Measurements from ENCODE around the gene COMMD7.
"Not testable (repeated sequence)": the region's sequence is repeated elsewhere in the genome, so short reads cannot be mapped to it uniquely, and the experiment has no call there.

COMMD7 gene

DNA sequence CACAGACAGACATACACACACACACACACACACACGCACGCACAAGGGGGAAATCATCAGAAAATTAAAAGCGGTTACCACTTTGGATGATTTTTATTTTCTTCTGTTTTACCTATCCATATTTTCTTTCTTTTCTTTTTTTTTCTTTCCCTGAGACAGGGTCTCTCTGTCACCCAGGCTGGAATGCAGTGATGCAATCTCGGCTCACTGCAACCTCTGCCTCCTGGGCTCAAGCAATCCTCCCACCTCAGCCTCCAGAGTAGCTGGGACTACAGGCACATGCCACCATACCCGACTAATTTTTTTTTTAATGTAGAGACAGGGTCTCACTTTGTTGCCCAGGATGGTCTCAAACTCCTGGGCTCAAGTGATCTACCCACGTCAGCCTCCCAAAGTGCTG lies 14.8 kb downstream of the COMMD7 start:
- DNase-seq (ENCODE audit: low read depth) = not testable (repeated sequence)

DNA sequence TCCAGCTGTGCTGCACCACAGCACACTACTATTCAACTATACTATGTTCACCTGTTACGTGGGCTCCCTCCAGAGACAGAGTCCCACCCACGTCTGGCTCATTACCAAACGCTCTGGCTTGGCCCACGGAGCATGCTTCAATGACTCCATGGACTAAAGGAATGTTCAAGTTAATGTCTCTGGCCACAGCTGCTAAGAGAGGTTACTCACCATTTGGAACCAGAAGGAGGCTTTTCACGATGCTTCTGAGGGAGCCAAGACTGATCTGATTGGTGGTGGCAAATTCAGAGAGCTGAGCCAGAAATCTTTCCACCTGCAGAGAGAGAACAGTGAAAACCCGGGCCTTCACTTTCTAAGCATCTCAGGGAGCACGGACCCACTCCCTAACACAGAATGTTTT lies 15.6 kb downstream of the COMMD7 start:
- DNase-seq (ENCODE audit: low read depth) = peak; percentile 82

DNA sequence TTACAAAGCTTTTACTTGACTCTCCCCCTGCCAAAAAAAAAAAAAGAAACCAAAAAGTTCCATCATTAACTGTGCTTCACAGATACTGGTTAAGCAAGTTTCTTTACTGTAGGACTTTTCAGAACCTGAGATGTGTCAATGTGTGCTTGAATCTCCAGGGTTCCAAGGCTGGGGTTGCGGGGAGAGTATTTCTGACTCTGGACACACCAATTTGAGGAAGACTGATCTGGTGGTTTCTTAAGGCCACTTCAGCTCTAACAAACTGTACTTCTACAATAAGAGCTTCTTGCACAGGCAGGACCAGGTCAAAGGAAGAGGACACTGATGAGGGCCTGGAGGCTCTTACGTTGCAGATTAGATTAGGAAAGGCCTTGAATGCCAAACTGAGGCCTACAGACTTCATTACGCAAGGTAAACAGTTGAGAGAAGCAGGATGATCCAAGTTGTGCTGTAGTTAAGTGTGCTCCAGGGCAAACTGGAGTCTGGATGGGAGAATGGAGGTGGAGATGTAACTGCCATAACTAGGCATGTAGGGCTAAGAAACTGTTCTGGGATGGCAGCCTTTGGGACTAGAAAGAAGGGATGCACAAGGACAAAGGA lies 24.4 kb downstream of the COMMD7 start:
- DNase-seq (ENCODE audit: low read depth) = no peak

DNA sequence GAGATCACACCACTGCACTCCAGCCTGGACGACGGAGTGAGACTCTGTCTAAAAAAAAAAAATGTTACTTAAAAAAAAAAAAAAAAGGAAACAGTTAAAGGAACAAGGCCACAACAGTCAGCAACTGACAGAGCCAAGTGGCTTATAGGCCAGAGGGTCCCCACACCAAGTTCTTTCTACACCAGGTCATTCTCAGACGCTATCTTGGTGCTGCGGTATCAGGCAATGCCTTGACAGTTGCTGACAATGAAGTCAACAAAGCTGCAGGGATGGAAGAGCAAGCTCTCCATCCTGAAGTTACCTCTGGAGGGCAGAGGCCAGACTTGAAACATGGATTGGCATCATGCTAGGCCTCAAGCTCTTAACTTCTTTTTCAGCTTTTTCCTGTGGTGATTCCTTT lies 31.9 kb downstream of the COMMD7 start:
- DNase-seq (ENCODE audit: low read depth) = no peak

DNA sequence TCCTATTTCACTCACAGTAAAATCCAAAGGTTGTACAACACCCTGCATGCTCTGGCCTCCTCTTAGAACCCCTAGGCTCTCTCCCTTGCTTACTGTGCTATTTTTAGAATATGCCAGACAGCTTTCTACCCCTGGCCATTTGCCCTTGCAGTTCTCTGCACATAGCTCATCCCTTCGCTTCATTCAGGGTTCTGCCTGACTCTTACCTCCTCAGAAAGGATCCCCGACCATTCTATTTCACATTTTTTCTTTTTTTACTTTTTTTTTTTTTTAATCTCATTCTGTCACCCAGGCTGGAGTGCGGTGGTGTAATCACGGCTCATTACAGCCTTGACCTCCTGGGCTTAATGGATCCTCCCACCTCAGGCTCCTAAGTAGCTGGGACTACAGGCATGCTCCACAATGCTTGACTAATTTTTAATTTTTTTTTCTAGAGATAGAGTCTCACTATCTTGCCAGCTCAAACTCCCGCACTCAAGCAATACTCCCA lies 33.6 kb downstream of the COMMD7 start:
- DNase-seq (ENCODE audit: low read depth) = no peak

DNA sequence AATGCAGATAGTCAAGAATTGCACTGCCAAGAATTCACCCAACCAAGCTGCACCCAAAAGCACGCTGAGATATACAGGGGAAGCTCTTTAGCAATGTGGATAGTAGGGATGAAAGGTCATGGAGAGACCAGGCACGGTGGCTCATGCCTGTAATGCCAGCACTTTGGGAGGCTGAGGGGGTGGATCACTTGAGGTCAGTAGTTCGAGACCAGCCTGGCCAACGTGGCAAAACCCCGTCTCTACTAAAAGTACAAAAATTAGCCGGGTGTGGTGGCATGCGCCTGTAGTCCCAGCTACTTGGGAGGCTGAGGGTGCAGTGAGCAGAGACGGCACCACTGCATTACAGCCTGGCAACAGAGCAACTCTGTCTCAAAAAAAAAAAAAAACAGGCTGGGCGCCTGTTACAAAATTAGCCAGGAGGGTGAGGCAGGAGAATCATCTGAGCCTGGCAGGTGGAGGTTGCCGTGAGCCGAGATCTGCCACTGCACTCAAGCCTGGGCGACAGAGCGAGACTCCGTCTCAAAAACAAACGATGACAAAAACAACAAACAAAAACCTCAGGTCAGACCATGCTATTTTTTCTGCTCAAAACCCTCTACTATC lies 34.1 kb downstream of the COMMD7 start:
- not testable (repeated sequence) for DNase-seq (ENCODE audit: low read depth)

DNA sequence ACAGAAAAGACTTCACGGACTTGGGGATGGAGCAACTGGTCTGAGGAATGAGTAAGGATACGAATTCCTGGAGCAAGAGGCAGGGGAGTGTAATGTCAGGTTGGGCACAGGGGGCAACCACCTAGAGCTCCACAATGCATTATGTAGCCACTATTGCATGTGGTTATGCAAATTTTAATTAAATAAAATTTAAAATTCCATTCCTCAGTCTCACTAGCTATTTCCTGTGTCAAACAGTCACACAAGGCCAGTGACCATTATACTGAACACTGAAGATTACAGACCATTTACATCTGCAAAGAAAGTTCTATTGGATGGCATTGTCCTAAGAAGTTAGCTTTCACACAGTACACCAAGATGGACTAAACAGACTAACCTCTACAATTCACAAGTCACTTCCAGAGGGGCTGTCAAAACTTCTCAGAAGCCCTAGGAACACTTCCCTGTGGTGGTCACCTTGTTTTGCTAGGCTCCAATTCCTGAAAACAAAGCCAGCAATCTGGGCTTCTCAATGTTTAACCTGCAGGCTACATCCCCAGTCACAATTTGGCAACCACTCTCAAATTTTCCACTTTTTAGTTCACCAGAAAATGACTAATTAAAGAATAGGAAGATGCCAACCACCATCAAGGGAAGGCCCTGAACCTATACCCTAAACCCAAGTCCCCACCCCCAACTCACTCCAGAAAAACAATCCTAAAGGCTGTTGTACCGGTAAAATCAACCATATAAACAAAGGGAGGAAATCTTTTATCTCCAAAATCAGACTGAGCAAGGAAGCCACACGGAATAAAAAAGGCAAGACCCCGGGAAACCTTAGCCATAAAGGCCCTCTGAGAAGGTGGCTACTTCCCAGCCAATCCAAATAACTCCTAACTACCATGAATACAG lies 35.3 kb downstream of the COMMD7 start:
- no peak for DNase-seq (ENCODE audit: low read depth)

DNA sequence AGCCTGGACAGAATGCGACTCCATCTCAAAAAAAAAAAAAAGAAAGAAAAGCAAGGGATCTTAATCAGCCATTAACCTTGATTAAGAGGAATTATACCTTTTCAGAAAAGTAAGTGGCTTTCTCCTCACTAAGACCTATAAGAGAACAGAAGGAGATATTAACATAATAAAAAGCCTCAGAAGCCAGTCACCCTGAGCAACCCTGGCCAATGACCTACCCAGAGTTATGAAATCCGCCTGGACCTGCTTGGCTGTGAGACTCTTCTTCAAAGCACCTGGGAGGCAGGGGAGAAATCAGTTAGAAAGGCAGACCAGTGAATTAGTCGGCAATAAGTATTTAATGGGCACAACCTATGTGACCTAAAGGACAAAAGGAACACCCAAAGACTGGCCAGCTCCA lies 36.8 kb downstream of the COMMD7 start:
- no peak for DNase-seq (ENCODE audit: low read depth)

DNA sequence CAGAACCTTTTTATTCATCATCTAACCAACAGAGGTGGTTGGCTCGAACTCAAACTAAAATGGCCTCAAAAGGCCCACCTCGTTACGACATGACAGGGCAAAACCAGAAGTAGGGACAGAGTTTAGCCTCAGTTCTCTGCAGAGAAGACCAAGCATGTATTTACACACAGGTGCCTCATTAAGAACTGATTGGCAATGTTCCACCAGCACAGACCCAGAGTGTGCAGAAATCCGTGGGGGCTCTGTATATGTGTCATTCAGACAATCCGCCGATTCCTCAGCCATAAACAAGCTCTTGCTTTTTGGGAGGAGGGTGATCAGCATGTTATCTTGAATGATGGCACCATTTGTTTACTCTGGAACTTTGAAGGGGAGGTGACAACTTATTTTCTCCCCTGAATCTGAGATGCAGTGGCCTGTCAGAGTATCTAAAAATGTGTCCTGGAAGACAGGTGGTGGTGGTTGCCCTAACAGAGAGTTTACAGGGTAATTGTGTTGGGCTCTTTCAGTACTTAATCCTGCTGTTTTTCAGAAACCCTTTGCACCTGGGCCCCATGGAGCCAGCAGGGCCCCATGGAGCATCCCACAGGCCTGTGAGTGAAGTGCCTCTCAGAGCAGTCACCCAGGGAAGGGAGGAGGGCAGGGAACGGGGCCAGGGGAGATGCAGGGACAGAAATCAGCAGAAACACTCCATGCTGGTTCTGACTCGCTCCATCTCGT lies 40.4 kb downstream of the COMMD7 start:
- no peak for DNase-seq (ENCODE audit: low read depth)

DNA sequence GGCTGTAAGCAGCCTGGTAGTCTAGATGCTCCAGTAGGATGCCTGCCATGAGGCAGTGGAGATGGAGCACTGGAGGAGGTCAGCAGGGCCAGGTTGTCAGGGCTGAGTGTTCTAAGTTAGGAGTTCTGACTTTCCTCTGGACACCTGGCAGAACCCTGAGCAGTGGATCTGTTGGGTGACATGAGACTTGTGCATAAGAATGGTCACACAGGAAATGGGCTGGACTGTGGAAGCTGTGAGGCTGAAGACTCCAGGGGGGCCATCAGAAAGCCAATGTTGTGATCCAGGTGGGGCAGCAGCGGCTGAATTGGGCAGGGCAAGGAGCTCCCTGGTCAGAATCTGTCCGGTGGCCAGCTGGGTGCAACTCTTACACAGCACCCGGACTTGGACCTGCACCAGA lies 45.7 kb downstream of the COMMD7 start:
- DNase-seq (ENCODE audit: low read depth) = no peak

DNA sequence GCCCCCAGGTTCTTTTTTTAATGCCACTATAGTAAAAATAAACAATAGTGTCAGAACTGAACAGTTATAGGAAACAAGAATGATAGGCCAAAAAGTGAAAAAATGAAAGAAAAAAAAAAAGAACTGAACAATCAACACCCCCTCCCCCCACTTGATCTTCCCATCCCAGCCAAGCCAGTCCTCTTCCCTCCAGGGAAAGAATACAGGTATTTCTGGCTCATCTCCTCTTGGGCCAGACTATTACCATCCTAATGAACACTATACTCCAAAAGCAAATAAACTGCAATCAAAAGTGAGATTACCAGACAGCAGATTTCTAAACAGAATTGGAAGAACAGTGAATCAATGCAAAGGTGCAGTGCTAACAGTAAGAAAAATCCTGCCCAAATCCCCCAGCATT lies 48.2 kb downstream of the COMMD7 start:
- DNase-seq (ENCODE audit: low read depth) = no peak

DNA sequence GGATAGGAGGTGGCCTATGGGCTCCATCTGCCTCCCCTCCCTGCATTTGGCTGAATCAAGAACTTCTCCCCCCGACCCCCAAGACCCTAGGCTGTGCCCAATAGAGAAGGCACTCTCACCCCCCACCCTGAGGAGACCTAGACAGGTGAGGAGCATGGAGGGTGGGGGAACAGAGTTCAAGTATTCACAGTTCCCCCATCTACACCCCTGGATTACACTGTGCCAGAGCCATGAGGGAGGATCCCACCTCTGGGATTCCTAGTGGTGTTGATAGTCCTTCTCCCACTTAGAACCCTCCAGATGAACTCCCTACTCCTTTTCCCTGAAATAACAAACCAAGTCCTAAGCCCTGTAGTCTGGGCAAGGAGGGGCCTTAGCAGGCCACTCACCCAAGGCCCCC lies 54.3 kb downstream of the COMMD7 start:
- not testable (repeated sequence) for DNase-seq (ENCODE audit: low read depth)

DNA sequence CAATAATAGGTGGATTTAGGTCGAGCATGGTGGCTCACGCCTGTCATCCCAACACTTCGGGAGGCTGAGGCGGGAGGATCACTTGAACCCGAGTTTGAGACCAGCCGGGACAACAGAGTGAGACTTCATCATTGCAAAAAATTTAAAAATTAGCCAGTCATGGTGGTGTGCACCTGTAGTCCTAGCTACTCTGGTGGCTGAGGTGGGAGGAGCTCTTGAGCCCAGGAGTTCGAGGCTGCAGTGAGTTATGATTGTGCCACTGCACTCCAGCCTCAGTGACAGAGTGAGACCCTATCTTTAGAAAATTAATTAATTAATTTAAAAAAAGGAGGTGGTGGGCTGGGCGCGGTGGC lies 56.1 kb downstream of the COMMD7 start:
- DNase-seq (ENCODE audit: low read depth) = no peak

DNA sequence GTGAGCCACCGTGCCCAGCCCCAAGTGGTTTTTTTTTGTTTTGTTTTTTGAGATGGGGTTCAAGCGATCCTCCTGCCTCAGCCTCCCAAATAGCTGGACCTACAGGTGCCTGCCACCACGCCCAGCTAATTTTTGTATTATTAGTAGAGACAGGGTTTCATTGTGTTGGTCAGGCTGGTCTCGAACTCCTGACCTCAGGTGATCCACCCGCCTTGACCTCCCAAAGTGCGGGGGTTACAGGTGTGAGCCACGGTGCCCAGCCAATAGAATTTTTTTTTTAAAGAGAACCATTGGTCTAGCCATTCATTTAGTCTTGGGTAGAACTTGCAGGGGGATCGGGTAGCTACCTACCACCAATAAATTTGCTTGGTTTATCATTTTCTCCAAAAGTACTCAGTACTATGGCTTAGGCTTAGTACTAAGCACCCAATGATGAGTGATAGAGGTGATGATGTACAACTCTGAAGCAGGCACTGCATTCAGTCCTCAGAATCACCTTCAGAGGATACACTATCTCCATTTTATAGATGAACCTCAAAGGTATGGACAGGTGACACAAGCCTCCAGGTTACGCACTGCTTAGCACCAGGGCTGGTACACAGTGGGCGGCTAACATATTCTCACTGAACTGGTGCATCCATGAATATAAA lies 56.6 kb downstream of the COMMD7 start:
- no peak for DNase-seq (ENCODE audit: low read depth)

DNA sequence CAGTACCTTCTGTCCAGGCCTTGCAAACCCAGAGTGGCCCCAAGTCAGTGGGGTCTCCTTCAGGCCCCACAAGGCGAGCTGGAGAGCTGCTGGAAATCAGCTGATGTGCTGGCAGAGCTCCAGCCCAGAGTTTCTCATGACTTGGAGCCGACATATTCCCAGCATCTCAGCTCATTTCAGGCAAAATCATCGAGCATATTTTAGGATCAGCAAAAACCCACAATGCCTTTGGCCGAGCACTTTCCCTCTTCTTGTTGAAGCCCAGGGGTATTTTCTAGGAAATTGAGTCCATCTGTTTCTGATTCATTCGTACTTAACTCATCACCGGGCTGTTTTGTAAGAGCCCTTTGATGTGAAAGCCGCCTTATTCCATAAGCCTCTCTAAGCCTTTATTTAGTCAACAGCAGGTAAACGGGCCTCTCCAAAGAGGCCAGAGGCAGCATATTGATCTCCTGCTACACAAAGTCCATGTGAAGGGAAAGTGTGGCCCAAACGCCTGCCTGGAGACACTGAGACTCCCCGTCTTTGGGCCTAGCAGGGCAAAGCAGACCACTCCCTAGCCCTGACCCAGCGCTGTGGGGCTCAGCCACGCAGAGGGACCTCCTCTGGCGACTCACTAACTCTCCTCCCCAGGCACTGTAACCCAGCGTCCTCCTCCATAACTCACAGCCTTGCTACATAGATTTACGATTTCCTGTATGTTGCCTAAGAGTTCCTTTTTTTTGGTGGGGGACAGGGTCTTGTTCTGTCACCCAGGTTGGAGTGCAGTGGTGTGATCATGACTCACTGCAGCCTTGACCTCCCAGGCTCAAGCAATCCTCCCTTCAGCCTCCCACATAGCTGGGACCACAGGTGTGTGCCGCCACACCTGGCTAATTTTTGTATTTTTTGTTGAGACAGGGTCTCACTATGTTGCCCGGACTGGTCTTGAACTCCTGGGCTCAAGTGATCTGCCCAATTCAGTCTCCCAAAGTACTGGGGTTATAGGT lies 57.4 kb downstream of the COMMD7 start:
- peak; percentile 78 for DNase-seq (ENCODE audit: low read depth)

DNA sequence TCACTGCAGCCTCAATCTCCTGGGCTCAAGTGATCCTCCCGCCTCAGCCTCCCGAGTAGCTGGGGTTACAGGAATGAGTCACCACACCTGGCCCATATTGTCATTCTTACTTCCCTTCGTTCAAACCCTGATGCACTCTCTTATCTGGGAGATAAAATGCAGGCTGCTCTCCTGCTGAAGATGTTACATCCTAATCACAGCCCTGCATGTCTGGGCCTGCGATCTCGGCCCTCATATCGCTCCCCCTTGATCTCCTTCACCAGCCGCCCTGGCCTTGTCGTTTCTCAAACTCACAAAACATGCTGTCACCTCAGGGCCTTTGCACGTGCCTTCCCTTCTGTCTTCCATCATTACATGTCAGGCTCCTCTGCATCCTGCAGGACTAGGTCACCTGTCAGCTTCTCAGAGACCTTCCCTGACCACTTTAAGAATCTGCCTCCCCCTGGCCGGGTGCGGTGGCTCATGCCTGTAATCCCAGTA lies 60.7 kb downstream of the COMMD7 start:
- no peak for DNase-seq (ENCODE audit: low read depth)

DNA sequence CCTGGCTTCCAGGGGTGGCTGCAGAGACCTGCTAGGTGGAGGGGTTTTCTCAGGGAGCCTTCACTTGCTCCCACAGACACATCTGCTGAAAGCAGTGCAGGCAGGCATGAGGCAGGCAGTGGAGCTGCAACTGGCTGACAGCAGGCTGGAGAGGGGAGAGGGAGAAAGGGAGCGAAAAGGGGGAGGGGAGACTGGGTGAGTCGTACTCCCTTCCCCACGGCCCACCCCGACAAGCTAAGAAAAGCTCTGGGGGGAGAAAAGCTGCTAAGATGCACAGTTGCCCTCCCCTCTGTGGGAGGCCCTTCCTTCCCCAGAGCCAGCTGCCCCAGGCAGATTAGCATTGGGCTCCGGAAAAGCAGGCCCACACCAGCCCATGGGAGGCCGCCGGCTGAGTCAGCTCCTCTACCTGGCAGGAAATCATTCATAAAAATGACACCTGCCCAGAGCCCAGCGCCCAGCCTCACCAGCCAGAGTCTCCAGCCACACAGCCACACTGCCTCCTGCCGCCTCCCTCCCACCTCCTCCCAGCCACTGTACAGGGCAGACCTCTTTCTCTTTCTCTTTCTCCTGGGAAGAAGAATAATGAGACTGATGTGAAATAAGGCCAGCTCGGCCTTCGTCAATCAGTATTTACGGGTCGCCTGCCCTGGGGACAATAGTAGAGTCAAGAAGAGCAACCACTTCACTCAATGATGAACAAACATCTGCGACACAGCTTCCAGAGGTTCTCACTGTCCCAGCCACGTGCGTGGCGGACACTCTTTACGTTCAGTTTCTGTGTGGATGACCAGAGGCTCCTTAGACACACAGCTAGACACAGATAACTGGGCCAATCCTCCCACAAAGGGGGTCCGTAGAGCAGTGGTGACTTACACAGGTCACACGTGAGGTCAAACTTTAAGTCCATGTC lies 61.8 kb downstream of the COMMD7 start:
- no peak for DNase-seq (ENCODE audit: low read depth)

DNA sequence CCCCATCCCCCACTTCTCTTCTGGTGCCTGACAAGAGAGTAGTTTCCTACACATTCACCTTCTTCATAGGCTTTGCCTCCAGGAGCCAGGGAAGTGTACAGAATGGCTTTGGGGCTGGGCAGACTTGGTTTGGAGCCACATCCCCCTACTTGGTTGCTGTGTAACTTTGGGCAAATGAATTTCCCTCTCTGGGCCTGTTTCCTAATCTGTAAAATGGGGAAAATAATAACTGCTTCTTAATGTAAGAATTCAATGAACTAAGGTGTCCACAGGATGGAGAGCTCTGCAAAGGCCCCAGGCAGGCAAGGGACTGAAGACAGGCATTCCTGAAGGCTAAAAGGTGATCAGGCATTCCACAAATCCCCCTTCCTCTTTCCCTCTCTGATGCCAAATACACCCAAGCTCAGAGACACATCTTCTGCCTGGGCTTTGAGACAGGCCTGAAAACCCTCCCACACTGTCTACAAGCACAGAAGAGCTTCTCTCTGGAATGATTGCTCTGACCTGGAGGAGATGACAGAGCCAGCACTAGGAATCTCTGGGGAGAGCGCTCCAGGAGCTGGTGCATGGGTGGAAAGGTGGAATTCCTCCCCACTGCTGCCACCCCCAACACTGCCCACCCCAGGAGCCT lies 62.6 kb downstream of the COMMD7 start:
- DNase-seq (ENCODE audit: low read depth) = no peak

DNA sequence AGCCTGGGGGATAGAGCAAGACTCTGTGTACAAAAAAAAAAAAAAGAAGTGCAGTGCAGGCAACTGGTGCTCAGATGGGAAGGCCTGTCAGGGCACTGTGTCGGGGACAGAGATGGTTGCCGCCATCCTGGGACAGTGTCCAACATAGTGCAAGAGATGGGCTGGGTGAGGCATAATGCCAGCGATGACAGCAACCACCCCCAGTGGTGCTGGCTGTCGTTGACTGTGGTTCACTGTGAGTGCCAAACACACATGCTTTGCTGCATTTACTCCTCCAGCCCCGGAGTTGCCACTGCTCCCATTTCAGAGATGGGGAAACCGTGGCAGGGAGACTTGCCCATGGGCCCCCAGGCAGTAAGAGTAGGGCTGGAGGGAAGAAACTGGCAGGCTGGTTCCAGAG lies 64.3 kb downstream of the COMMD7 start:
- DNase-seq (ENCODE audit: low read depth) = no peak

Data from non-pigmented ciliary epithelial cell (primary cell).